ENCODE results near the gene EXOG.

Gene EXOG

GRCh38 chr3:38473229-38473628 lies 22.9 kb upstream of the EXOG start:
- peak; percentile 18 for DNase-seq (ENCODE audit: low spot score)

GRCh38 chr3:38474928-38475605 lies 21.1 kb upstream of the EXOG start:
- no peak for DNase-seq (ENCODE audit: low spot score)

GRCh38 chr3:38475716-38476115 lies 20.4 kb upstream of the EXOG start:
- DNase-seq (ENCODE audit: low spot score), result no peak

GRCh38 chr3:38476157-38476756 lies 19.9 kb upstream of the EXOG start:
- DNase-seq (ENCODE audit: low spot score), result no peak

GRCh38 chr3:38477057-38477820 lies 18.9 kb upstream of the EXOG start:
- DNase-seq (ENCODE audit: low spot score), result no peak

- no peak for DNase-seq (ENCODE audit: low spot score)
Observed at GRCh38 chr3:38477839-38478450, 18.2 kb upstream of the EXOG start.

GRCh38 chr3:38478901-38479300 lies 17.2 kb upstream of the EXOG start:
- DNase-seq (ENCODE audit: low spot score), result no peak

- DNase-seq (ENCODE audit: low spot score), result peak; percentile 49
Observed at GRCh38 chr3:38479431-38480092, 16.6 kb upstream of the EXOG start.

GRCh38 chr3:38480093-38480445 lies 16.1 kb upstream of the EXOG start:
- no peak for DNase-seq (ENCODE audit: low spot score)

- no peak for DNase-seq (ENCODE audit: low spot score)
Observed at GRCh38 chr3:38480930-38481329, 15.2 kb upstream of the EXOG start.

- DNase-seq (ENCODE audit: low spot score), result no peak
Observed at GRCh38 chr3:38482951-38483350, 13.2 kb upstream of the EXOG start.

GRCh38 chr3:38487323-38487722 lies 8.8 kb upstream of the EXOG start:
- DNase-seq (ENCODE audit: low spot score), result no peak

GRCh38 chr3:38488949-38489348 lies 7.2 kb upstream of the EXOG start:
- DNase-seq (ENCODE audit: low spot score), result no peak

GRCh38 chr3:38489766-38490165 lies 6.4 kb upstream of the EXOG start:
- DNase-seq (ENCODE audit: low spot score), result no peak

- DNase-seq (ENCODE audit: low spot score), result no peak
Observed at GRCh38 chr3:38490281-38491030, 5.7 kb upstream of the EXOG start.

- no peak for DNase-seq (ENCODE audit: low spot score)
Observed at GRCh38 chr3:38491215-38491614, 4.9 kb upstream of the EXOG start.

GRCh38 chr3:38493031-38493430 lies 3.1 kb upstream of the EXOG start:
- DNase-seq (ENCODE audit: low spot score), result no peak

GRCh38 chr3:38497031-38497430 lies 891 bp downstream of the EXOG start:
- no peak for DNase-seq (ENCODE audit: low spot score)

- DNase-seq (ENCODE audit: low spot score), result no peak
Observed at GRCh38 chr3:38500688-38501417, 4.7 kb downstream of the EXOG start.

GRCh38 chr3:38507120-38507519 lies 11.0 kb downstream of the EXOG start:
- DNase-seq (ENCODE audit: low spot score), result no peak

GRCh38 chr3:38509732-38510131 lies 13.6 kb downstream of the EXOG start:
- no peak for DNase-seq (ENCODE audit: low spot score)

Data from SW480 (cell line).